Suprapubic skin (tissue), 3 donors: Measurements from ENCODE around the gene CDC27.

ENCODE experiments used
- CTCF ChIP-seq, 2 donors: fragments of 200-600 bp in 1 of 2; fragments of 450-650 bp in 1 of 2; sonication (generic) in 1 of 2; IDR thresholded peaks; one replicate each; pipeline ENCODE4 v1.5.1; 2016 to 2019; ENCODE audit warnings: antibody characterized with exemption in 2 of 2, mild to moderate bottlenecking in 1 of 2, moderate library complexity in 1 of 2
- POLR2AphosphoS5 ChIP-seq, 3 donors: sonication (generic); formaldehyde crosslinking; IDR thresholded peaks; one replicate each; pipeline ENCODE4 v1.6.1; 2017; ENCODE audit warnings: antibody characterized with exemption in 3 of 3

- no peak for TF ChIP-seq POLR2AphosphoS5 (IDR thresholded peaks at IDR 0.05)
- no peak for TF ChIP-seq CTCF (IDR thresholded peaks at IDR 0.05)
These were observed 24.0 kb downstream of the CDC27 start for GRCh38 chr17:47165137-47165536.
